IMR-90 (cell line): ENCODE measurements around the gene GPR107. TPM values are rescaled to one million over a fixed set of nuclear protein-coding genes. Genes with fewer than 3 reads are reported as not detected.

Source experiments
- ATAC-seq: fragments of 200-7000 bp; cut with Tn5 transposase; 2 replicates; pipeline ENCODE4 v1.9.1; 2020; ENCODE audit warnings: low read depth, mild to moderate bottlenecking, moderate library complexity
- BruUV-seq: library from RNA; stranded (reverse); fragments of 400-500 nt; replicated peaks from 2 replicates; lab custom pipeline; 2021; lab: Mats Ljungman, UMichigan
- CTCF ChIA-PET: fragments of 300-600 bp; formaldehyde crosslinking; extraction: SDS; loops from one replicate; lab custom pipeline; 2021; ENCODE audit warnings: antibody characterized with exemption; lab: Yijun Ruan, JAX
- POLR2A ChIA-PET: fragments of 300-600 bp; sonication (Branson Sonifier 250); formaldehyde crosslinking; loops from one replicate; lab custom pipeline; 2022; ENCODE audit warnings: antibody characterized with exemption; ENCODE audit not compliant: unreplicated experiment; lab: Charles Lee
- DNase-seq: peaks from one replicate; pipeline ENCODE4 v3.0.0; 2013
- H2AFZ ChIP-seq: replicated peaks from 2 replicates; pipeline ENCODE3; 2013; ENCODE audit warnings: low read length, mild to moderate bottlenecking; ENCODE audit not compliant: poor library complexity
- H2AK5ac ChIP-seq: 2 replicates; pipeline ENCODE4 v1.6.1; 2013; ENCODE audit warnings: low read depth, low read length, inconsistent platforms
- H2AK9ac ChIP-seq: replicated peaks from 2 replicates; pipeline ENCODE3; 2013; ENCODE audit warnings: mild to moderate bottlenecking, low read depth, low read length, moderate library complexity; ENCODE audit not compliant: poor library complexity
- H2BK120ac ChIP-seq: 2 replicates; pipeline ENCODE4 v1.6.1; 2013; ENCODE audit warnings: low read depth, low read length, inconsistent platforms
- H2BK15ac ChIP-seq: 3 replicates; pipeline ENCODE4 v1.6.1; 2013; ENCODE audit warnings: low read depth, low read length, inconsistent platforms
- H2BK20ac ChIP-seq: 2 replicates; pipeline ENCODE4 v1.6.1; 2013; ENCODE audit warnings: low read depth, mild to moderate bottlenecking, inconsistent platforms, low read length, moderate library complexity
- H2BK5ac ChIP-seq: 2 replicates; pipeline ENCODE4 v1.6.1; 2013; ENCODE audit warnings: mild to moderate bottlenecking, low read depth, low read length, inconsistent platforms; ENCODE audit not compliant: poor library complexity, severe bottlenecking
- H3K14ac ChIP-seq: replicated peaks from 2 replicates; pipeline ENCODE4 v1.6.1; 2013; ENCODE audit warnings: low read depth, low read length, inconsistent platforms
- H3K18ac ChIP-seq: 2 replicates; pipeline ENCODE4 v1.6.1; 2013; ENCODE audit warnings: low read depth, low read length, control low read depth
- H3K23ac ChIP-seq: 2 replicates; pipeline ENCODE4 v1.6.1; 2013; ENCODE audit warnings: low read depth, low read length, inconsistent platforms
- H3K27ac ChIP-seq: 2 replicates; pipeline ENCODE4 v1.5.1; 2013; ENCODE audit warnings: mild to moderate bottlenecking, control low read depth, low read length; ENCODE audit not compliant: insufficient read depth
- H3K27me3 ChIP-seq: 2 replicates; pipeline ENCODE4 v1.6.1; 2013; ENCODE audit warnings: low read length; ENCODE audit not compliant: control insufficient read depth, insufficient read depth
- H3K36me3 ChIP-seq: 2 replicates; pipeline ENCODE4 v1.6.1; 2013; ENCODE audit warnings: low read length, mixed read lengths; ENCODE audit not compliant: control insufficient read depth, insufficient read depth
- H3K4ac ChIP-seq: 2 replicates; pipeline ENCODE4 v1.6.1; 2013; ENCODE audit warnings: low read depth, low read length, inconsistent platforms
- H3K4me1 ChIP-seq: 2 replicates; pipeline ENCODE4 v1.6.1; 2013; ENCODE audit warnings: low read length, mixed read lengths; ENCODE audit not compliant: control insufficient read depth, insufficient read depth
- H3K4me2 ChIP-seq: 2 replicates; pipeline ENCODE4 v1.6.1; 2013; ENCODE audit warnings: low read depth, mild to moderate bottlenecking, control low read depth, low read length, moderate library complexity
- H3K4me3 ChIP-seq: 2 replicates; pipeline ENCODE4 v1.5.1; 2013; ENCODE audit warnings: low read depth, mild to moderate bottlenecking, control low read depth, low read length, moderate library complexity; ENCODE audit not compliant: insufficient read depth
- H3K56ac ChIP-seq: 2 replicates; pipeline ENCODE4 v1.6.1; 2013; ENCODE audit warnings: low read length, inconsistent platforms; ENCODE audit not compliant: insufficient read depth; ENCODE audit errors: extremely low read depth
- H3K79me1 ChIP-seq, 2 experiments: 2 replicates each; pipeline ENCODE4 v1.6.1; 2013; ENCODE audit warnings: low read length in 2 of 2, inconsistent platforms in 1 of 2, low read depth in 1 of 2
- H3K9ac ChIP-seq: 2 replicates; pipeline ENCODE4 v1.6.1; 2013; ENCODE audit warnings: low read depth, low read length, control low read depth
- H3K9me1 ChIP-seq: 2 replicates; pipeline ENCODE4 v1.6.1; 2013; ENCODE audit warnings: low read length, inconsistent platforms; ENCODE audit not compliant: insufficient read depth
- H3K9me3 ChIP-seq: 2 replicates; pipeline ENCODE4 v1.6.1; 2013; ENCODE audit warnings: low read length; ENCODE audit not compliant: control insufficient read depth, insufficient read depth
- H4K20me1 ChIP-seq: 2 replicates; pipeline ENCODE4 v1.6.1; 2013; ENCODE audit warnings: low read length, inconsistent platforms; ENCODE audit not compliant: insufficient read depth
- H4K5ac ChIP-seq: 2 replicates; pipeline ENCODE4 v1.6.1; 2013; ENCODE audit warnings: mild to moderate bottlenecking, low read depth, low read length, control low read depth
- H4K8ac ChIP-seq, 2 experiments: 2 replicates each; pipeline ENCODE4 v1.6.1; 2013; ENCODE audit warnings: low read depth in 2 of 2, low read length in 2 of 2, control low read depth in 1 of 2, inconsistent platforms in 1 of 2
- H4K91ac ChIP-seq: 2 replicates; pipeline ENCODE4 v1.6.1; 2013; ENCODE audit warnings: low read depth, low read length, inconsistent platforms; ENCODE audit not compliant: insufficient read depth
- CHD1 ChIP-seq: IDR thresholded peaks from 2 replicates; pipeline ENCODE4 v1.6.1; 2012; ENCODE audit warnings: low read depth, low read length, improper control_type of control experiment
- MXI1 ChIP-seq: IDR thresholded peaks from 2 replicates; pipeline ENCODE4 v1.6.1; 2012; ENCODE audit warnings: low read depth, mild to moderate bottlenecking, low read length, moderate library complexity, borderline replicate concordance
- RFX5 ChIP-seq: IDR thresholded peaks from 2 replicates; pipeline ENCODE4 v1.8.0; 2012; ENCODE audit warnings: low read depth, mild to moderate bottlenecking, low read length, moderate library complexity
- SMC3 ChIP-seq: fragments of 150-350 bp; IDR thresholded peaks from 2 replicates; pipeline ENCODE4 v1.6.1; 2016; ENCODE audit warnings: low read depth, mild to moderate bottlenecking, antibody characterized with exemption, low read length, moderate library complexity
- WGBS, 2 experiments: methylation state at CpG; one replicate each; pipeline versions ENCODE4 v1.1.5 to v1.1.7; 2013; ENCODE audit warnings: missing lambda C conversion rate in 2 of 2; ENCODE audit not compliant: insufficient read length in 1 of 2; ENCODE audit errors: extremely low coverage in 2 of 2; 5-methylcytosine and 5-hydroxymethylcytosine counted together
- dilution Hi-C: fragments of 300-500 bp; cut with HindIII; formaldehyde crosslinking; loops from one replicate; pipeline ENCODE4 v1.14.3; 2018; ENCODE audit warnings: low sequenced_read_pairs; ENCODE audit not compliant: unreplicated experiment
- in situ Hi-C: fragments of 300-500 bp; cut with MboI; formaldehyde crosslinking; loops from 3 replicates; pipeline ENCODE4 v1.14.3; 2019; ENCODE audit warnings: low sequenced_read_pairs, inconsistent platforms, mixed read lengths
- intact Hi-C: fragments of 100-400 bp; cut with micrococcal nuclease; formaldehyde crosslinking; loops from 2 replicates; pipeline ENCODE4 v1.10.0; 2022
- polyA plus RNA-seq, 3 experiments: library from polyadenylated mRNA; depleted of rRNA; stranded (reverse); fragments of >200 nt; gene quantifications; 2 replicates each; pipeline ENCODE4 v1.2.3, GENCODE V29; 2012; ENCODE audit warnings: low replicate concordance in 1 of 3
- total RNA-seq: library from RNA; depleted of rRNA; stranded (reverse); fragments of >200 nt; gene quantifications from 2 replicates; pipeline ENCODE4 v1.2.3, GENCODE V29; 2012
- TF ChIP-seq, protein P1 (sequence below): conservative IDR thresholded peaks from 2 replicates; pipeline ENCODE4 v1.5.1; 2012; ENCODE audit warnings: mild to moderate bottlenecking, low read depth, low read length, improper control_type of control experiment

The GPR107 gene
- total and polyA plus RNA-seq, 2 of the 4 experiments (the other 2 are of a cell fraction) = 16.7 to 21.6 TPM

DNA sequence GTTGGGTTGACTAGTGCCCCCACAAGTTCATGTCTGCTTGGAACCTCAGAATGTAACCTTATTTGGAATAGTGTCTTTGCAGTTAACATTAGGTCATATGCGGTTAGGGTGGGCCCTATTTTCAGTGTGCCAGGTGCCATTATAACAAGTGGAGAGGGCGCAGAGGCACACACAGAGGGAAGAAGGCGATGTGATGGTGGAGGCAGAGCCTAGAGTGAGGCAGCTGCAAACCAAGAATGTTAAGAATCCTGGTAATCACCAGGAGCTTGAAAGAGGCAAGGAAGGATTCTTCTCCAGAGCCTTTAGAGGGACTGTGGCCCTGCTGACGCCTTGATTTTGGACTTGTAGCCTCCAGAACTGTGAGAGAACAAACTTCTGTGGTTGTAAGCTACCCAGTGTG is 10.9 kb downstream of the GPR107 start:
- H3K27ac ChIP-seq = no peak overlapping the region
- H3K4me1 ChIP-seq = no peaks in the 10 kb centered on the region; the same call in 1 of the 2 replicates
- no peak overlapping the region for H3K18ac ChIP-seq
- dilution Hi-C loops (no loop called here), intact Hi-C loops (no loop called here), in situ Hi-C loops (loop anchor here (25.0 kb wide), 1 partner anchor 177 kb away; no protein-coding TSS in a partner anchor)
- no peak overlapping the region for H2AK9ac ChIP-seq
- TF ChIP-seq RFX5 (no peak), CHD1 (no peak), MXI1 (no peak), SMC3 (no peak)
- TF ChIP-seq, protein P1, sequence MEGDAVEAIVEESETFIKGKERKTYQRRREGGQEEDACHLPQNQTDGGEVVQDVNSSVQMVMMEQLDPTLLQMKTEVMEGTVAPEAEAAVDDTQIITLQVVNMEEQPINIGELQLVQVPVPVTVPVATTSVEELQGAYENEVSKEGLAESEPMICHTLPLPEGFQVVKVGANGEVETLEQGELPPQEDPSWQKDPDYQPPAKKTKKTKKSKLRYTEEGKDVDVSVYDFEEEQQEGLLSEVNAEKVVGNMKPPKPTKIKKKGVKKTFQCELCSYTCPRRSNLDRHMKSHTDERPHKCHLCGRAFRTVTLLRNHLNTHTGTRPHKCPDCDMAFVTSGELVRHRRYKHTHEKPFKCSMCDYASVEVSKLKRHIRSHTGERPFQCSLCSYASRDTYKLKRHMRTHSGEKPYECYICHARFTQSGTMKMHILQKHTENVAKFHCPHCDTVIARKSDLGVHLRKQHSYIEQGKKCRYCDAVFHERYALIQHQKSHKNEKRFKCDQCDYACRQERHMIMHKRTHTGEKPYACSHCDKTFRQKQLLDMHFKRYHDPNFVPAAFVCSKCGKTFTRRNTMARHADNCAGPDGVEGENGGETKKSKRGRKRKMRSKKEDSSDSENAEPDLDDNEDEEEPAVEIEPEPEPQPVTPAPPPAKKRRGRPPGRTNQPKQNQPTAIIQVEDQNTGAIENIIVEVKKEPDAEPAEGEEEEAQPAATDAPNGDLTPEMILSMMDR = no peak
- H3K9ac ChIP-seq = no peak overlapping the region
- H2BK5ac ChIP-seq = no peak overlapping the region
- no peak for DNase-seq
- BruUV-seq = no TSS peak
- ChIA-PET CTCF (no interaction called here), POLR2A (no interaction called here)
- H3K4me2 ChIP-seq = no peak overlapping the region
- H2BK20ac ChIP-seq = no peak overlapping the region
- H3K4ac ChIP-seq = no peak overlapping the region
- H4K8ac ChIP-seq = no peak overlapping the region
- H3K36me3 ChIP-seq = no peaks in the 10 kb centered on the region; the same call in 1 of the 2 replicates
- peaks cover 47% of the 10 kb centered on the region for H4K20me1 ChIP-seq
- H3K56ac ChIP-seq = no peak overlapping the region
- peaks cover 42 to 81% of the 10 kb centered on the region in 2 experiments for H3K79me1 ChIP-seq
- peak; percentile 58 for ATAC-seq
- H4K5ac ChIP-seq = no peak overlapping the region
- no peak overlapping the region for H2BK120ac ChIP-seq
- H3K14ac ChIP-seq = no peak overlapping the region
- H2AK5ac ChIP-seq = no peak overlapping the region
- peaks cover 3% of the 10 kb centered on the region for H3K9me1 ChIP-seq
- no peak overlapping the region for H2AFZ ChIP-seq
- no peak overlapping the region for H3K4me3 ChIP-seq
- H3K23ac ChIP-seq = no peak overlapping the region
- no peaks in the 10 kb centered on the region for H3K27me3 ChIP-seq
- H4K91ac ChIP-seq = no peak overlapping the region
- WGBS, 2 experiments = 90% methylated on average over 2 of the region's 4 CpGs; no CpG with 5 or more reads in 1 of the 2 experiments
- H3K9me3 ChIP-seq = no peaks in the 10 kb centered on the region
- H2BK15ac ChIP-seq = no peak overlapping the region
